Stimulated activated CD4-positive, alpha-beta T cell treated with anti-CD3 and anti-CD28 coated beads, Interleukin-4, amount 100 ng/mL, for 4 hours (primary cell): ENCODE data around the gene HEYL.

Experiments
- DNase-seq, 2 experiments: peaks; one replicate each; pipeline ENCODE4 v3.0.0-alpha.2; 2020

Gene HEYL

DNA sequence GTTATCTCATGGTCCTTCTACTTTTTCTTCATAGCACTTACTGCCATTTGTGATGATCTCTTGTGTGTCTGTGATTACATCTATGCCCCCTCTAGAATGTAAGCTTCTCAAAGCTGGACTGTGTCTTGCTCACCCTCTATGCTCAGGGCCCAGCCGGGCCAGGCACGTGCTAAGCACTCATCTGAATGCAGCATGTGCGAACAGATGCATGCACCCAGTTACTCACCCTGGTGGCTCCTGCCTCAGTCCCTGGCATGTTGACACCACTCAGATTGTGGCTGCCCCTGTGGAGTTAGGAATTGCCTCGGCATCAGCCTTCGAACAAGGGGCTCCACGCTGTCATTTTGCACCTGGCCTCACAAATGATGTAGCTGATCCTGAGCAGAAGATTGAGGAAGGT lies 43.3 kb downstream of the HEYL start:
- no peak for DNase-seq

DNA sequence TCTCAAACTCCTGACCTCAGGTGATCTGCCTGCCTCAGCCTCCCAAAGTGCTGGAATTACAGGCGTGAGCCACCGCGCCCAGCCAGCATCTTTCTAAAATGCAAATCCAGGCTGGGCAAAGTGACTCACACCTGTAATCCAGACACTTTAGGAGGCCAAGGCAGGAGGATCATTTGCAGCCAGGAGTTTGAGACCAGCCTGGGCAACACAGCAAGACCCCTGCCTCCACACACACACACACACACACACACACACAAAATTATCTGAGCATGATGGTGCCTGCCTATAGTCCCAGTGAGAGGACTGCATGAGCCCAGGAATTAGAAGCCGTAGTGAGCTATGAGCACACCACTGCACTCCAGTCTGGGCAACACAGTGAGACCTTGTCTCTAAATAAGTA lies 46.1 kb downstream of the HEYL start:
- DNase-seq, result no peak

DNA sequence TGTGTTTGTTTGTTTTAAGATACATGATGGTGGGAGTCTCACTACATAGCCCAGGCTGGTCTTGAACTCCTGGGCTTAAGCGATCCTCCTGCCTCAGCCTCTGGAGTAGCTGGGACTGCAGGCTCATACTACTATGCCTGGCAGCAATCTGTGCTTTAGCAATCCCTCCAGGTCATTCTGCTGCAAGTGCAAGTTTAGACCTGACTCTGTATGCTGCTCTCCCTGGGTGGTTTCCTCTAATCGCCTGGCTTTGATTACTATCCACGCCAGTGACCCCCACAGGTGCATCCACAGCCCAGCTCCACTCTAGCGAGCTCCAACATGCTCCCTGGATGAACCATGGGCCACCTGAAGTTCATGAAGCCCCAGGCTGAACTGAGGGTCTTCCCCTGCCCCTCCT lies 47.4 kb downstream of the HEYL start:
- no peak for DNase-seq

DNA sequence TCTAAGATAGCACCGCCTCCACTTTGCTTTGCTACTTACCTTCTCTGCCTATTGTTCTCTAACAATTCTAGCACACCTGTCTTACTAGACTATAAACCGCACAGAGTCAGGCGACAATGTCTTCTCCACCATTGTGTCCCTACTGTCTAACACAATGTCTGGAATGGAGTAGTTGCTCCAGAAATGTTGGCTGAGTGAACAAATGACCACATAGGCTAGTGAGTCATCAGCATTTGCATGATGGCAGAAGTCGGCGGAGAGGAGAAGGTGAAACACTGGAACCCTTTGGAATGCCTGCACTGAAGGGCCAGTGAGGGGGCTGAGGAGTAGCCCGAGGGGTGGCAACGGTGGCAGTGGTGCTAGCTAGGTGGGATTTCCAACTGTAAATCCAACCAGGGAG lies 48.9 kb downstream of the HEYL start:
- DNase-seq, result no peak

DNA sequence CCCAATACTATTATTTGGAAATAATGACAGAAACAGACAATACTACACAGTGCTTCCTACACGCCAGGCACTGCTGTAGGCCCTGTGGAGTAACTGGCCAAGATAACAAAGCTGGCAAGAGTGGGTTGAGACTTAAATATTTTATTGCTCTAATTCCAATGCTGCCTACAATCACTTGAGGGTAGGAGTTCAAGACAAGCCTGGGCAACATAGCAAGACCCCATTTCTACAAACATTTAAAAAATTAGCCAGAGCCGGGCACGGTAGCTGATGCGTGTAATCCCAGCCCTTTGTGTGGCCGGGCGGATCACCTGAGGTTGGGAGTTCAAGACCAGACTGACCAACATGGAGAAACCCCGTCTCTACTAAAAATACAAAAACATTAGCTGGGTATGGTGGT lies 53.5 kb downstream of the HEYL start:
- no peak for DNase-seq

DNA sequence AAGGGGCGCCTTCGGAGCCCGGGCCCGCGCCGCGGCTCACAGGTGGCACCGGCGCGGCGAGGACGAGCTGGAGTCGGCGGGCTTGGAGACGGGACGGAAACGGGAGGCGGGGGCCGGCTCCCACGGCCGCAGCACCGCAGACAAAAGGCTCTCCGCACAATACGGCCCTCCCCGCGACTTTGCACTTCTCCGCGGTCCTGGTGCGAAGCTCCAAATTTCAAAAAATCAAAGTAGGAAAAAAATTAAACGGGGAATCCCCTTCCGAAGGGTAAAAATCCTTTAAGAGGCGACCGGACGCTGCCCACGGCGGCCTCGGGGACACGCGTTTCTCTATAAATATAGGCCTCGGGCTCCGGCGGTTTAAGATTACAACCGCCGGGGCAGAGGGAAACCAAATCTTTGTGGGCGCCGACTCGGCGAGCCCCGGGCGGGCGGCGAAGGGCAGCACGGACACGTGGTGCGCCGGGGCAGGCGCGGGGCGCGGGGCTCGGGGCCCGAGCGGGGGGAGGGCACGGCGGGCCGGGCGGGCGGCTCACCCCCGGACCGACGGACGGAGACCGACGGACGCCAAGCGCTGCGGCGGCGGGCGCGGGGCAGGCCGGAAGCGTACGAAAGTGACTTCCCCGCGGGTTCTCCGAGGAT lies 63.3 kb downstream of the HEYL start:
- DNase-seq, result peak; percentile 17 to 19

DNA sequence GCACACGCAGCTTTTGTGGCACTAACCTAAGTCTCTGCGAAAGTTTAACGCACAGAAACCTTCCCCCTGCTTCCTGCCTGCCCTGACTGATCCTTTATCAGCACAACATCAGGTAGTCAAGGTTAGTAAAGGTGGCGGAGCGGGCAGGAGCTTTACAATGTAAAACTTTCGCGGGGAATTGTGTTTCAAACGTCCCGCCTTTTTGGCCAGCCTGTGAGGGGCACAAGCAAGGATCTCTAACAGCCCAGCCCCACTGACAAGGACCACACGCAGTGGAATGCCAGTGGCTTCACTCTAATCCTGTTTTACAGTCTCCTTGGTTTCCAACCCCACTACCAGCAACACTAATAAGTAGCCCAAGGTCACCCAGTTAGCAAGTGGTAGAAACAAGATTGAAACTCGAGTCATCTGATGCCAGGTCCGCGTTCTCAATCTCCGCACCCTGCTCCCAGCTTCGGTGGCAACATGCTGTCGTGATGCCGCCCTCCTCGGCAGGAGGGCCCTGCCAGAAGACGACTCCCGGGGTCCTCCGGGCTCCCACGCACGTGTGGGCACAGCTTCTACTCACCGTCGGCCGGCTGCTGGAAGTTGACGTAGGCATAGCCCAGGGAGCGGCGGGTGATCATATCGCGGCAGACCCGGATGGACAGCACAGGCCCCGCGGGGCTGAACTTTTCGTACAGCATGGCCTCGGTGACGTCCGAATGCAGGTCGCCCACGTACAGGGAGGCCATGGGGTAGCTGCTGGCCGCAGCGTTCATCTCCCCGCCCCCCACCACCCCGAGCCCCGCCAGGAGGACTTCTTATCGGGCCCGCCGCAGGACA lies 64.0 kb downstream of the HEYL start:
- DNase-seq, result peak; percentile 39 to 63

DNA sequence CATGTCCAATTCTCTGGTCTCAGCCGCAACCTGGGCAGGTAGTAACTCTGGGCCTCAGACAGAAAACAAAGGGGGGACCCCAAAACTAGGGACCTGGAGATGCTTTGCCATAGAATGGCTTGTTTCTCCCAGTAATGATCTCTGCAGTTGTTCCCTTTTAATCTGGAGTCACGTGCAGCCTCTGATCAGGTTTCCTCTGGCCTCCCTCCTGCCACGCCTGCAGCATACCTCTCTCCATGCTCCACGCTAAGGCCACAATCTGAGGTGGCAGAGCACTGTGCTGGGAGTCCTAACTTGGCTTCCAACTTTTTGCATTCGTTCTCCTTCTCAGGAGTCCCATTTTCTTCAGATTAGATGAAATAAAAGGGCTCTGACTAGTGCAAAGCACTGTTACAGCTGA lies 64.8 kb downstream of the HEYL start:
- DNase-seq, result no peak
